Natural killer cell treated with Interleukin-12 subunit alpha and Interleukin-12 subunit beta and Interleukin-15 and Interleukin-18, amount 100 ng/mL, for 72 hours (primary cell): ENCODE measurements around the gene C2orf92. TPM values are rescaled to one million over a fixed set of nuclear protein-coding genes. Genes with fewer than 3 reads are reported as not detected.

Source experiments
- ATAC-seq, 2 donors: fragments of 150-1000 bp; cut with Tn5 transposase in 1 of 2; sonication (Bioruptor Pico), chemical (Tn5 transposase) in 1 of 2; 2 replicates each; pipeline ENCODE4 v1.10.0; 2021
- DNase-seq: peaks from one replicate; pipeline ENCODE4 v3.0.0; 2022; ENCODE audit warnings: low spot score
- H3K27ac Mint-ChIP-seq, 2 donors: 1 replicate in 1 of 2; 2 replicates in 1 of 2; pipeline ENCODE4 v1.8.0; 2022; ENCODE audit warnings: mixed read lengths in 2 of 2, mild to moderate bottlenecking in 1 of 2, moderate library complexity in 1 of 2
- H3K27me3 Mint-ChIP-seq, 2 donors: 1 replicate in 1 of 2; 2 replicates in 1 of 2; pipeline ENCODE4 v1.8.0; 2022; ENCODE audit warnings: mixed read lengths in 2 of 2
- H3K36me3 Mint-ChIP-seq: one replicate; pipeline ENCODE4 v1.8.0; 2022; ENCODE audit warnings: mixed read lengths
- H3K4me1 Mint-ChIP-seq, 2 donors: 1 replicate in 1 of 2; 2 replicates in 1 of 2; pipeline ENCODE4 v1.8.0; 2022; ENCODE audit warnings: low read depth in 2 of 2, mixed read lengths in 2 of 2, mild to moderate bottlenecking in 1 of 2
- H3K4me3 Mint-ChIP-seq: one replicate; pipeline ENCODE4 v1.8.0; 2022; ENCODE audit warnings: mixed read lengths
- H3K9me3 Mint-ChIP-seq: 2 replicates; pipeline ENCODE4 v1.8.0; 2022; ENCODE audit warnings: mixed read lengths
- total RNA-seq, 2 donors: library from RNA; stranded (reverse); gene quantifications; one replicate each; pipeline ENCODE4 v1.2.3, GENCODE V29; 2022

C2orf92 gene
- total RNA-seq, 2 donors from 2014 or later = 8.6 to 13.6 TPM

- ATAC-seq = no peak
- no peaks in the 10 kb centered on the region for H3K9me3 Mint-ChIP-seq
- DNase-seq = no peak
- H3K4me1 Mint-ChIP-seq = peaks cover 48 to 54% of the 10 kb centered on the region in 2 donors
- H3K27me3 Mint-ChIP-seq = no peaks in the 10 kb centered on the region
- peak overlapping the region; percentile 15 to 19 for H3K27ac Mint-ChIP-seq
- H3K4me3 Mint-ChIP-seq = no peak overlapping the region
- peaks cover 9% of the 10 kb centered on the region for H3K36me3 Mint-ChIP-seq
Measured at GRCh38 chr2:97739020-97739892, 69.7 kb downstream of the C2orf92 start.

GRCh38 chr2:97739893-97740245 is 70.4 kb downstream of the C2orf92 start:
- Mint-ChIP-seq H3K27me3 (no peaks in the 10 kb centered on the region), H3K9me3 (no peaks in the 10 kb centered on the region), H3K27ac (no peak overlapping the region), H3K4me3 (no peak overlapping the region), H3K4me1 (peaks cover 52 to 58% of the 10 kb centered on the region in 2 donors), H3K36me3 (peaks cover 9% of the 10 kb centered on the region)
- ATAC-seq = no peak
- DNase-seq = no peak

- no peaks in the 10 kb centered on the region for H3K9me3 Mint-ChIP-seq
- H3K27me3 Mint-ChIP-seq = no peaks in the 10 kb centered on the region
- ATAC-seq (peak in 1 of 2 donors; percentile 46), DNase-seq (no peak)
- H3K36me3 Mint-ChIP-seq = peaks cover 9% of the 10 kb centered on the region
- H3K4me1 Mint-ChIP-seq = peaks cover 59 to 64% of the 10 kb centered on the region in 2 donors
- peak overlapping the region; percentile 71 to 92 for H3K27ac Mint-ChIP-seq
- H3K4me3 Mint-ChIP-seq = peak overlapping the region; percentile 48
Measured at GRCh38 chr2:97740590-97741182, 71.2 kb downstream of the C2orf92 start.

GRCh38 chr2:97741251-97741650 is 71.7 kb downstream of the C2orf92 start:
- H3K27ac Mint-ChIP-seq = peak overlapping the region; percentile 71 to 90
- peaks cover 9% of the 10 kb centered on the region for H3K36me3 Mint-ChIP-seq
- H3K4me1 Mint-ChIP-seq = peaks cover 65 to 66% of the 10 kb centered on the region in 2 donors
- DNase-seq = no peak
- H3K27me3 Mint-ChIP-seq = no peaks in the 10 kb centered on the region
- H3K4me3 Mint-ChIP-seq = peak overlapping the region; percentile 66
- H3K9me3 Mint-ChIP-seq = peaks cover 3% of the 10 kb centered on the region
- ATAC-seq = no peak

- DNase-seq = no peak
- H3K27me3 Mint-ChIP-seq = no peaks in the 10 kb centered on the region
- H3K36me3 Mint-ChIP-seq = peaks cover 9% of the 10 kb centered on the region
- H3K4me3 Mint-ChIP-seq = peak overlapping the region; percentile 66
- H3K9me3 Mint-ChIP-seq = peaks cover 3% of the 10 kb centered on the region
- no peak for ATAC-seq
- H3K4me1 Mint-ChIP-seq = peaks cover 67 to 69% of the 10 kb centered on the region in 2 donors
- H3K27ac Mint-ChIP-seq = peak overlapping the region; percentile 71 to 90
Measured at GRCh38 chr2:97741686-97742085, 72.2 kb downstream of the C2orf92 start.

GRCh38 chr2:97742381-97742847 is 72.9 kb downstream of the C2orf92 start:
- Mint-ChIP-seq H3K27me3 (no peaks in the 10 kb centered on the region), H3K4me3 (peak overlapping the region; percentile 66), H3K4me1 (peaks cover 71 to 76% of the 10 kb centered on the region in 2 donors), H3K27ac (peak overlapping the region; percentile 71 to 90), H3K9me3 (peaks cover 3% of the 10 kb centered on the region), H3K36me3 (peaks cover 9% of the 10 kb centered on the region)
- ATAC-seq (peak; percentile 75 to 78), DNase-seq (peak; percentile 78)

GRCh38 chr2:97743913-97744312 is 74.4 kb downstream of the C2orf92 start:
- ATAC-seq = no peak
- Mint-ChIP-seq H3K4me1 (peaks cover 70 to 77% of the 10 kb centered on the region in 2 donors), H3K27ac (peak overlapping the region; percentile 71 to 90), H3K36me3 (peaks cover under 1% of the 10 kb centered on the region), H3K9me3 (peaks cover 3% of the 10 kb centered on the region), H3K4me3 (peak overlapping the region; percentile 55), H3K27me3 (no peaks in the 10 kb centered on the region)
- no peak for DNase-seq

GRCh38 chr2:97745474-97746174 is 76.1 kb downstream of the C2orf92 start:
- peak overlapping the region; percentile 80 for H3K4me3 Mint-ChIP-seq

GRCh38 chr2:97747285-97747684 is 77.8 kb downstream of the C2orf92 start:
- Mint-ChIP-seq H3K4me3 (peak overlapping the region; percentile 51), H3K27ac (peak overlapping the region; percentile 28 to 69), H3K36me3 (no peaks in the 10 kb centered on the region), H3K27me3 (no peaks in the 10 kb centered on the region), H3K9me3 (peaks cover 3% of the 10 kb centered on the region), H3K4me1 (peaks cover 53 to 58% of the 10 kb centered on the region in 2 donors)
- ATAC-seq (peak; percentile 40 to 68), DNase-seq (no peak)

More at GRCh38 chr2:97745474-97746174, 76.1 kb downstream of the C2orf92 start:
- no peaks in the 10 kb centered on the region for H3K36me3 Mint-ChIP-seq
- H3K9me3 Mint-ChIP-seq = peaks cover 3% of the 10 kb centered on the region
- ATAC-seq (peak; percentile 92 to 95), DNase-seq (peak; percentile 90)
- H3K27ac Mint-ChIP-seq = peak overlapping the region; percentile 7 to 30
- no peaks in the 10 kb centered on the region for H3K27me3 Mint-ChIP-seq
- peaks cover 66 to 72% of the 10 kb centered on the region in 2 donors for H3K4me1 Mint-ChIP-seq

- DNase-seq (no peak), ATAC-seq (no peak)
- H3K4me3 Mint-ChIP-seq = peak overlapping the region; percentile 51
- peaks cover 3% of the 10 kb centered on the region for H3K9me3 Mint-ChIP-seq
- no peaks in the 10 kb centered on the region for H3K27me3 Mint-ChIP-seq
- peaks cover 48 to 54% of the 10 kb centered on the region in 2 donors for H3K4me1 Mint-ChIP-seq
- no peaks in the 10 kb centered on the region for H3K36me3 Mint-ChIP-seq
- H3K27ac Mint-ChIP-seq = peak overlapping the region; percentile 28 to 69
Measured at GRCh38 chr2:97747716-97748115, 78.2 kb downstream of the C2orf92 start.

- Mint-ChIP-seq H3K27ac (no peak overlapping the region), H3K9me3 (peaks cover 3% of the 10 kb centered on the region), H3K27me3 (no peaks in the 10 kb centered on the region), H3K36me3 (no peaks in the 10 kb centered on the region), H3K4me1 (peaks cover 32 to 35% of the 10 kb centered on the region in 2 donors), H3K4me3 (no peak overlapping the region)
- ATAC-seq (no peak), DNase-seq (no peak)
Measured at GRCh38 chr2:97749581-97749980, 80.1 kb downstream of the C2orf92 start.

GRCh38 chr2:97750017-97750416 is 80.5 kb downstream of the C2orf92 start:
- peaks cover 31 to 34% of the 10 kb centered on the region in 2 donors for H3K4me1 Mint-ChIP-seq
- ATAC-seq = no peak
- DNase-seq = no peak
- H3K36me3 Mint-ChIP-seq = no peaks in the 10 kb centered on the region
- H3K27ac Mint-ChIP-seq = no peak overlapping the region
- H3K4me3 Mint-ChIP-seq = no peak overlapping the region
- H3K9me3 Mint-ChIP-seq = peaks cover 3% of the 10 kb centered on the region
- H3K27me3 Mint-ChIP-seq = no peaks in the 10 kb centered on the region

GRCh38 chr2:97751752-97752151 is 82.2 kb downstream of the C2orf92 start:
- H3K27ac Mint-ChIP-seq = peak overlapping the region in 1 of 2 donors; percentile 15

More at GRCh38 chr2:97751752-97752151, 82.2 kb downstream of the C2orf92 start:
- H3K4me1 Mint-ChIP-seq = peaks cover 17% of the 10 kb centered on the region in 2 donors
- ATAC-seq (no peak), DNase-seq (no peak)
- no peak overlapping the region for H3K4me3 Mint-ChIP-seq
- no peaks in the 10 kb centered on the region for H3K27me3 Mint-ChIP-seq
- no peaks in the 10 kb centered on the region for H3K36me3 Mint-ChIP-seq
- H3K9me3 Mint-ChIP-seq = no peaks in the 10 kb centered on the region
